GM19099 (cell line): ENCODE measurements around the gene USP9X.

Source experiments
- POLR2A ChIP-seq: IDR thresholded peaks from 3 replicates; pipeline ENCODE4 v1.6.1; 2011; ENCODE audit warnings: low read depth; ENCODE audit not compliant: insufficient read length; ENCODE audit errors: extremely low read depth

The USP9X gene

GRCh38 chrX:41137589-41137988 is 52.3 kb downstream of the USP9X start:
- no peak for TF ChIP-seq POLR2A

GRCh38 chrX:41142130-41142910 is 57.1 kb downstream of the USP9X start:
- TF ChIP-seq POLR2A: no peak

DNA sequence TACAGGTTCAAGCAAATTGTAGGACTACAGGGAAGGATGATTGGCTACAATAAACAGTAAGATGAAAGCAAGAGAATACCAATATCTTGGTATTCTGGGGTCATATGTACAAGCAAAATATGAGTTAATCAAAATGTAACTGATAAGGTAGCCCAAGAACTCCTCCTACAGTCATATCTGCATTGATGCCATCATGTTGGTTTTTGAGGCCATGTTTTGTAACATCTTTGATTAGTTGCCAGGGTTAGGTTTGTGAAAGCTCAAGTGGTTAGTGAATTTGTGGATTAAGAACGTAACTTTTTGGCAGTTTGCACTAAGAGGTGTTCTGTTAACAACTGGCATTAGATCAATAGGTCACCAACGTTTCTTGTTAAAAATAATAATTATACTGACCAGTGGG is 59.6 kb downstream of the USP9X start:
- no peak for TF ChIP-seq POLR2A

- no peak for TF ChIP-seq POLR2A
Observed at GRCh38 chrX:41145920-41146608, 60.8 kb downstream of the USP9X start.

GRCh38 chrX:41148553-41148952 is 63.3 kb downstream of the USP9X start:
- no peak for TF ChIP-seq POLR2A

GRCh38 chrX:41150043-41150442 is 64.8 kb downstream of the USP9X start:
- TF ChIP-seq POLR2A: no peak

- TF ChIP-seq POLR2A: no peak
Observed at GRCh38 chrX:41152221-41152620, 67.0 kb downstream of the USP9X start.

DNA sequence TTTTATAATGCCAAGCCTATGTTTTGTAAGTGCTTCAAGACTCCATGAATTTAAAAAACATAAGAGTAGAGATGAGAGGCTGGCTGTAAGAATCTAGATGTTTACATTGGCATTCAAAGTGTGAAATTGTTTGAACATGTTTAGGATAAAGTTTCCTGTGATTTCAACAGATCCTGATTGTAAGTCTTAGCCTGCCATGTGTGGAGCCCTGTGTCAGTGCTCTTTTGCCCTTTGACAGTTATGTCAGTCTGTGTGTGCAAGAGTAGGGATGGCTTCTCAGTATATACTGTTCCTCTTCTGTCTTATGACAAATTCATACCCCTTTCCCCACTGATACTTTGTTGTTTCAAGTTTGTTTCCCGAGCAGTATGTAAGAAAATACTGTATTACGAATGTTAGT is 68.2 kb downstream of the USP9X start:
- TF ChIP-seq POLR2A: no peak

GRCh38 chrX:41153957-41154356 is 68.7 kb downstream of the USP9X start:
- no peak for TF ChIP-seq POLR2A

- TF ChIP-seq POLR2A: no peak
Observed at GRCh38 chrX:41164449-41164848, 79.2 kb downstream of the USP9X start.

DNA sequence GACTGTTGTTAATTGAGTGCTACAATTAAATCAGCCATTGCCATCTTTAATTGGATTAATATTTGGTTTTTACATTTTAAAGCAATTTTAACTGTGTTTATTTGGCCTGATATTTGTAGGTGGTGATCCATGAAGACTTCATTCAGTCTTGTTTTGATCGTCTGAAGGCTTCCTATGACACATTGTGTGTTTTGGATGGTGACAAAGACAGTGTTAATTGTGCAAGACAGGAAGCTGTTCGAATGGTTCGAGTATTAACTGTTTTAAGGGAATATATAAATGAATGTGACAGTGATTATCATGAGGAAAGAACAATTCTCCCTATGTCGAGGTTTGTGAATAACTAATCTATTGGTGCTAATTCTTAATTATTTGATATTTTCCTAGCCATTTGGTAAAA is 82.6 kb downstream of the USP9X start:
- no peak for TF ChIP-seq POLR2A

- no peak for TF ChIP-seq POLR2A
Observed at GRCh38 chrX:41176263-41176662, 91.0 kb downstream of the USP9X start.

GRCh38 chrX:41177297-41177696 is 92.1 kb downstream of the USP9X start:
- no peak for TF ChIP-seq POLR2A

- TF ChIP-seq POLR2A: no peak
Observed at GRCh38 chrX:41178201-41178600, 93.0 kb downstream of the USP9X start.

DNA sequence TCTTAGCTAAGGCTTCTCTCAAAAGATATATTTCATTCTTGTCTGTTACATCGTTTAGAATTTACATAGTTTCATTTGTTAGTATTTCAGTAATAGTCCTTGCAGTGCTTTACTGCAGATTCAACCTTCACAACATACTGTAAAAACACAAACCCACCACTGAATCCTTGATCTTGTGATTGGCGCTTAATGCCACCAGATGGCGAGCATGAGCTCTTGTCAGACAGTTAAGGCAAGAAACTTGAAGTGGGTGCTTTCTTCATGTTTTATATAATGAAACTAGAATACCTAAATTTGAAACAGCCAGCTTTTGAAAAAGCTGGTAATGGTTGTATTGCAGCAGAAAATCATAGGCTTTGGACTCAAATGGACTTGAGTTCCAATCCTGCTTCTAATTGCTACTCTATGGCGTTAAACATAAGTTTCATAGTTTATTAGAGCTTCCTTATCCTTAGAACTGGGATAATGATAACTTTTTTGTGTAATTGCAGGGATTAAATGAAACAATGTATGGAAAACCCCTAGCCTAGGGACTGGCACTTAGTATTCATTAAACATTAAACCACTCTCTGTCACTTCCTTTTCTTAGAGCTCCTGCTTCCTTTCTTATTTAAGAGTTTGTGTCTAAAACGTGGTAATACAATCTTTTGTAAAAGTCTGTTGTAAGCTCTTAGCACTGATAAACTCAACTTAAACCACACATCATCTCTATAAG is 95.1 kb downstream of the USP9X start:
- TF ChIP-seq POLR2A: no peak

- no peak for TF ChIP-seq POLR2A
Observed at GRCh38 chrX:41184312-41184711, 99.1 kb downstream of the USP9X start.
